SK-N-SH (cell line): ENCODE results near the gene SLC7A1.

ENCODE experiments used
- EZH2phosphoT487 ChIP-seq: fragments of 200-600 bp; sonication (generic); IDR thresholded peaks from 2 replicates; pipeline ENCODE4 v1.6.1; 2017; ENCODE audit warnings: low read depth, mixed run types, mild to moderate bottlenecking, antibody characterized with exemption, moderate library complexity, borderline replicate concordance
- JUND ChIP-seq: IDR thresholded peaks from 2 replicates; pipeline ENCODE4 v1.4.0; 2012
- MXI1 ChIP-seq: IDR thresholded peaks from 2 replicates; pipeline ENCODE4 v1.6.1; 2012; ENCODE audit warnings: mild to moderate bottlenecking, low read depth, low read length, improper control_type of control experiment
- NRF1 ChIP-seq: IDR thresholded peaks from 2 replicates; pipeline ENCODE4 v1.6.1; 2012; ENCODE audit warnings: low read depth, mild to moderate bottlenecking, low read length
- POLR2AphosphoS5 ChIP-seq: IDR thresholded peaks from 2 replicates; pipeline ENCODE4 v1.6.1; 2012; ENCODE audit warnings: low read depth, low read length
- TEAD4 ChIP-seq: IDR thresholded peaks from 2 replicates; pipeline ENCODE4 v1.4.0; 2012; ENCODE audit warnings: mild to moderate bottlenecking, borderline replicate concordance; ENCODE audit not compliant: insufficient read depth
- TF ChIP-seq, protein P1 (sequence below): IDR thresholded peaks from 2 replicates; pipeline ENCODE4 v1.4.0; 2012; ENCODE audit warnings: low read depth

DNA sequence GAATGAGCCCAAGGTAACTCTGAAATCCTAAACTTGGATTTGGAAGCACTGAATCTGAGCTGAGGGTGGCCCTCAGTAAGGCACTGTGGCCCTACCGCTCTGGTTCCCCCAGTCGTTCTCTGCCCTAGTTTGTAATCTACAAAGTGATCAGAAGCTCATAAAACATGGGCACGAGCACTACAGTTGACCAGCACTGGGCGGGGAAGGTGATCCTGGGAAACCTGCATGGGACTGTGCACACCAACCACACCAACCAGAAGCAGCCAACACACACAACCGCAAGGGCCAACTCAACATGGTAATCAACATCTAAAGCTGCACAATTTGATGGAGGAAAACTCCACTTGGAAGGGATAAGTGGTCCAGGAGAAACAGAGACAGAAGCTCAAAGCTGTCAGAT, 22.9 kb downstream of the SLC7A1 start:
- TF ChIP-seq EZH2phosphoT487 (no peak), NRF1 (no peak), POLR2AphosphoS5 (no peak), MXI1 (no peak), JUND (no peak), TEAD4 (no peak)
- TF ChIP-seq, protein P1, sequence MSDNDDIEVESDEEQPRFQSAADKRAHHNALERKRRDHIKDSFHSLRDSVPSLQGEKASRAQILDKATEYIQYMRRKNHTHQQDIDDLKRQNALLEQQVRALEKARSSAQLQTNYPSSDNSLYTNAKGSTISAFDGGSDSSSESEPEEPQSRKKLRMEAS = no peak
